ENCODE results near the gene PGAP1.

PGAP1 gene

DNA sequence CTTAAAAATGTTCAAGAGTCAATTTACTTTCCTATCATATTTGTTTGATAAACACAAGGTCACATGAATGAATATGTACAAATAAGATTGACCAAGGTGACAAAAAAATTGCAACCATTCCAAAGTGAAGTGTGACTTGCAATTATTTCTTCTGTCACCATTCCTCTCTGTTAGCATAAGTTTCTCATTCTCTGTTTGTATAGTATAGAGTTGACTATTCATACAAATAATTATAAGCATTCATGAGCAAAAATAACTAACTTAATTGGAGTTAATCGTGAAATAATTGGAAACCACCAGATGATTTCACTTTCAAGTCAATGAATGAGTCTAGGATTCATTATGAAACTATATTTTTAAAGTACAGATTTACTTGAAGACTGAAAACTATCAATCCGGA is 42.1 kb downstream of the PGAP1 start:
- no peak for DNase-seq

DNA sequence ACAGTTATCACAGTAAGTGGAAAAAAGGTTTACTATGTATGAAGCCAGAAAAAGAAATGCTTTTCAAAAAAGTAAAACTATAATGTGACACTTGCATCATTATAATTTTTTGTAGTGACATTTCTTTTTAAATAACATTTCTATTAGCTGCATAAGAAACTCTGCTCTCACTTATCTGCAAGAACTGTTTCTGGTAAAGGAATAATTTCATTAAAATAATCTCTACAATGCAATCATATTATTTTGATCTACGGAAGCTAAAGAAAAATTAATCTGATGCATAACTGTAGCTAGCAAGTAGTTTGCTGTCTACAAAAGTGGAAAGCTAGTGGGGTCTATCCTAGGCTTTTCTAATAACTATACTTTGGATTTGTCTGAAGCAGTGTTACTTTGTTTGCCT is 50.1 kb downstream of the PGAP1 start:
- no peak for DNase-seq

DNA sequence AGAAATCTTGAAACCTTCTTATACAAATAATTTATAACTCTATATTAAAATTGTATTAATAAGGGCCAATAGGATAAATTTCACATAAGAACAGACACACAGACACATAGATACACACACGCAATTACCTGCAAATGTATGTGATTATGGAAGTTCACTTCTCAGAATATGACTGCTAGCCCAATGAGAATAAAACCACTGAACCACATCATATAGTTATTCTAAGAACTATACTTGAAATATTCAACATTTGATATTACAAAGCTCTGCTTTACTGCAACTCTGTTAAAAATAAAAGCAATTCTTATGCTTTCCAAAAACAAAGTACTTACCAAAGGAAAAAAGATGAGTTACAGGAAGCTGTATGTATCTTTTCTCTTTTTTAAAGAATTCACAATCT is 51.1 kb downstream of the PGAP1 start:
- DNase-seq = no peak

DNA sequence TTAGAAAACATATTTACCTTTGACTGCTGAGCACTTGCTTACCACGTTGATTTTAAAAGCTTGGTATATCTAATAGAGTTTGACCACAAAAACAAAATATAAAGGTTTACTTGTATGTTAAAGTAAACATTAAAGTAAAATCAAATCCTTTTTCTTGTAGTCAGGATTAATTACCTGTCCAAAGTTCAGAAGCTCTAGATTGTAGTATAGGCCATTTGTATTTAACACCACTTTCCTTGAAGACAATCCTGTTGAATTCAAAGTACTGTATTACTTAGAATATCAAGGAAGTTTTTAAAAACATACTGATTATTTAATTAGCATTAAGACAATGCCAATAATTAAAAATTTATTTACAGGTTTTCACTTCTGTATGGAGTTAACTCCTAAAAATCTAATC is 53.0 kb downstream of the PGAP1 start:
- DNase-seq = no peak

DNA sequence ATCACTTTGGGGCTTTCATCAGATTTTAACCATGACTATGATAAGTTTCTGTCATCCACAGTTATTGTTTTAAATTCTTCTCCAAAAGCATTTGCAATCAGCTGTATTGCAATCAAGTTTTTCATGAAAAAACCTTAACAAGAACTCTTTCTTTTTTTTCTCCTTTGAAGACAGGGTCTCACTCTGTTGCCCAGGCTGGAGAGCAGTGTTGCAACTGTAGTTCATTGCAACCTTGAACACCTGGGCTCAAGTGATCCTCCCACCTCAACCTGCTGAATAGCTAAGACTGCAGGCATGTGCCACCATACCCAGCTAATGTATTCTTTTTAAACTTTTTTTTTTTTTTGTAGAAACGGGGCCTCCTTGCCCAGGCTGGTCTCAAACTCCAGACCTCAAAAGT is 71.9 kb downstream of the PGAP1 start:
- no peak for DNase-seq

DNA sequence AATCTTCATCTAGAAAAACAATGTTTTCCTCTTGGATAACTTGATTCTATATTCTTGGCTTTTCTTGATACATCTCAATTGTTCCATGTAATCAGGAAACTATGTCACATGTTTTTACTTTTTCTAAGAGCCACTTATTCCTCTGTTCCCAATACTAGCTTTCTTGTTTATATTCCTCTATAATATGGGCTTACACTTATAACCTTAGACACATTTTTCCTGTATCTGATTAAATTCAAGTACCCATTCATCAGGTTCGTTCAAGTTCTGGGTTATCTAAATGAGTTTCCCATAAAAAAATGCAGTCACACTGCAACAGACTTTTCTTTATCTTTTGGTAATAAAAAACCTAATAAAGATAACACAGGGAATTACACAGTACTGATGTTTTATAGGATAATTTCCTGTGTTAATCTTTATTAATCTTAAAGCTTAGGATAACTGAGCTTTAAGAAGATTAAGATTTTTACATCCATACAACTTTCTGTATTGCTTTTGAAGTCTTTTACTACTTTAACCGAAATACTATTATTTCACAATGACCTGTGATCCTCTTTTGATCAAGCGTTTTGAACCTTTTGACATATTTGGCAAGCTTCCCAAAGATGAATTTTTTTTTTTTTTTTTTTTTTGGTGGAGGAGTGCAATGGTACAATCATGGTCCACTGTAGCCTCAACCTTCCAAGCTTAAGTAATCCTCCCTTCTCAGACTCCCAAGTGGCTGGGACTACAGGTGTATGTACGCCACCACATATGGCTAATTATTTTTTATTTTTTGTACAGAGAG is 73.0 kb downstream of the PGAP1 start:
- no peak for DNase-seq

DNA sequence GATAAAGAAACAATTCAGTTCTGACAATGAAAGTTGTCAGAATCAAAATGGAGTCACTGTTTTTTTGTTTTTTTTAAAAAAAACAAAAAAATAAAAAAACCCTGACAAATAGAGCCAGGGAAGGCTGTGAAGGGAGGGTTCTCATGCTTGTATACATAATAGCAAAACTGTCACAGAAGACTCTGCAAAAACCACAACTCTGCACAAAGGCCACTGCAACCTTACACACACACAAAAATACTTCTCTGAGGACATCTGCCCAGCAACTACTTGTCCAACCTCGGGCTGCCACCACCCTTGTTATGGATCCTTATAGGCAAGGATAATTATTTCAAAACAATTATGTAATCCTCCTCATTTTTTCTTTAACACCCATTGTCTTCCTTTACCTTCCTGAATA is 75.4 kb downstream of the PGAP1 start:
- no peak for DNase-seq

DNA sequence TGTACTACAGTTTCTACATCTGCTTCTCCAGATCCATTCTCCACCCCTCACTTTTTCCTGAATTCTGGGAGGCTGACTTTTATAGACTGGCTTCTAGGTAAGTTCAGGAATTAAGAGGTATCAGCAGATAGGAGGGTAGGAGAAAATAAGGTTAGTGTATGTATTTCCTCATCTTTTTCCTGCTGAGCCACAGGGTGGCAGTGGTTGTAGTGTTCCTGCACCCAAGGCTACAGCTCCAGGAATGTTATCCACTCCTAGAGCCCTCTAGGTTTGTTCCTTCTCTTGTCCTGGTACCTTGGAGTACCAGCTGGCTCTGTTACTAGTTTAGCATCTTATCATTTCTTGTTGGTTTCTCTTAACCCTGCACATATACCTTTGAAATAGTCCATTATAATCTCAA is 76.6 kb downstream of the PGAP1 start:
- DNase-seq = peak; percentile 44

DNA sequence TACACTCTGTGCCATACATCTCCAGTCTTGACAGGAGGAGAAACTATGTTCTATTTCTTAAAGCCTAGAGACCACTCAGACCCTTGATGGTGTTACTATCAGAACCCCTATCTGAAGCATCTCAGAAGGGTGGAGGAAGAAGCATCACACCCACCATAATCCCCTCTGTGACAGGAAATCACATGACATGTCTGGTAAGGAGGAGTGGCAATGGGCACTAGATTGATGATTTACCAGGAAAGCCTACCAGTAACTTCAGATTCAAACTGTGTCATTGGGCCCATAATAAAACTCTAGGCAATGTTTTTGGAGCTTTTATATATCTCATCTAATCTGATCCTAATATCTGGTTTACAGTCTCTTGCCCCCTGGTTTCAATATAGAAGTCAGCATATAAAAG is 80.2 kb downstream of the PGAP1 start:
- DNase-seq = no peak

DNA sequence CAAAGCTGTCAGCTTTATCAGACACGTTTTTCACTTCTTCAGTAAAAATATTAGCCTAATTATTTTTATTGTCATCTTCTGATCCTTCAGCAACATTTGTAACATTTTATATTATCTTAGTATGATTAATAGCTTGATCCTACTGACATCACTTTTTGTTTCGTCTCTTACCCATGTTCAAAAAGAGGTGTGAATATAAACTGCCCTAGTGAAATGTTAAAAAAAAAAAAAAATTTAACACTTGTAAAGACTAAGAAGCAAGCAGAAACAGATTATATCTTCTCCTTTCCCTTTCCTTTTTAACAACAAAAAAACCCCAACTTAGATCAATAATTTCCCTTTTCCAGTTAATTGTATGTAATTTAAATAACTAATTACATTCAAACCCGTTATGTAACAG is 81.1 kb downstream of the PGAP1 start:
- no peak for DNase-seq

DNA sequence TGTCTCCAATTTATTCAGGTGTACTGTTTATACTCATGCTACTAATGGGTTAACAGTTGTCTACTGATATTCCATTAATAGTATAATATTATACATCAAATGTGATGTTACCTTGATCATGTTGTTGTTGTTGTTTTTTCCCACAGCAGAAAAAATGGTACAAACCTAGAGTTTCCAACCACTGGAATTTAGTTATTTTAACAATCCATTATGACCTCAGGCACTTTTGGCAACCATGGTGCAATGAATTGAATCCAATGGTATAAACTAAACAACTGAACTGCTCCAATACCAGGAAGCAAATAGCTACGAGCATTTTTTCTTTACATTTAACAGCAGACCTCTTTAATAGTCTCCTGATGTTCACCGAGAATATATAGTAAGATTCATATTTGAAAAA is 86.3 kb downstream of the PGAP1 start:
- DNase-seq = no peak

DNA sequence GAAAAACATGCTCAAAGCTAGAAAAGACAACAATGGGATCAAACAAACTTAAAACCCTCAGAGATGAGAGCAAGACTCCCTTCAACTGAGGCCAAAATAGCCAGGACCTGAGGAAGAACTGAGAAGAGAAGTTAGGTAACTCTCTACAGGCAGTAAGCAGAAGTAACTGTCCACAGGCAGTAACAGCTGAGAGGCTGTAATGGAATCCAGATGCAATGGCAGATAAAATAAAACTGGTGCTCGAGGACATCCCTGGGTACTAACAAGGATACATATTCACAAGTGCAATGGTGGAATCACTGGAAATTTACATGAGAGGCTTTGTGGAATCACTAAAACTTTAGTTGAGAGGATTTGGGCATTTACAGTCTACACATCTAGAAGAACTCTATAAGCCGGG is 86.9 kb downstream of the PGAP1 start:
- DNase-seq = no peak

DNA sequence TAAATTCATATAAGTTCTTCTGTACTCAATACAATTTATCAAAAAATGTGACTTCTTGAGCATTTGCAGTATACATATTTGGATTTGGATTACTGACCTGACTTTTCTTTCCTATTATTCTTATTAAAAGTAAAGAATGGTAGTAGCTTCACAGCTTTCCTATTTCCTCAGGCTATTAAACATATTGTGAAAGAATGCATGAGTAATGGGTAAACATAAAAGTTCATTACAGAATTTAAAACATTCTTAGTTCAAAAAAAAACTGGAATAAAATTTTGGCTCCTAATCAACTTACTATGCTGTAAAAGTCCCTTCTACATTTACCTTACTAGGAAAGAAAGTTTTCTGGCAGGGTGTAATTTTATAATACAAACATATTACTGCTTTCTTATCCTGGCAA is 90.1 kb downstream of the PGAP1 start:
- peak; percentile 38 for DNase-seq

DNA sequence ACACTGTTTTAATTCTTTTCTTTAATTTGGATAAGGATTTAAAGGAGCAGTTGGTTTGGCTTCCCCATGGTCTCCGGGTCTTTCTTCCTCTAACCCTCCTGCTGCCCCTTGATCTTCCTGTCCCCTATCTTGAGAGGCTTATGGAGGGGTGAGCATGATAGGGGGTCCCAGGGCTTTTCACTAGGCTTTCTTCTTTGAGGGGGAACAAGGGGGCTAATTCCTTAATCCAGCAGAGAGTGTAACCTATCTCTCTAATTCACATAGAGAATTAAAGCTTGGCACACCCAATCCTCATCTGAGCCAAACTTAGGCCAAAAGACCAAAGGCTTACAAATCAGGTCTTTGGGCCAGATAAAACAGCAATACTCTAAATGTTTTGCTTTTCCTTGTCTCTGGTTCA is 95.8 kb downstream of the PGAP1 start:
- no peak for DNase-seq

DNA sequence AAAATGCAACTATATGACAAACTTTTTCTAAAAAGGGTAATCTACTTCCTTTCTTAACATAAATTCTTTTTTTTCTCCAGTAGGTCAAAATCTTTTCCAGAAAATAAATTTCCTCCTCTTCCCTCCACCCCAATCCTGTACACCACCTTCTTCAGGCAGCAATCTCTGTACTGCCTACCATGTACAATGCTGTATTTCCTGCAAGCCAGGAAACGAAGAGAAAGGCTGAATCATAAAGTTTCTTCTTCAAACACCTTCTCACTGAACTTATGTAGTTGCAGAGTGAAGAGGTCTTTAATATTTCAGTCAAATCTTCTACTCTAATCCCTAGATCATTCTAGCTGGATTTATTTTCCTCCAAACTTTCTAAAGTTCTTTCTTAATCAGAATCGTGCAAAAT is 99.2 kb downstream of the PGAP1 start:
- DNase-seq = no peak

DNA sequence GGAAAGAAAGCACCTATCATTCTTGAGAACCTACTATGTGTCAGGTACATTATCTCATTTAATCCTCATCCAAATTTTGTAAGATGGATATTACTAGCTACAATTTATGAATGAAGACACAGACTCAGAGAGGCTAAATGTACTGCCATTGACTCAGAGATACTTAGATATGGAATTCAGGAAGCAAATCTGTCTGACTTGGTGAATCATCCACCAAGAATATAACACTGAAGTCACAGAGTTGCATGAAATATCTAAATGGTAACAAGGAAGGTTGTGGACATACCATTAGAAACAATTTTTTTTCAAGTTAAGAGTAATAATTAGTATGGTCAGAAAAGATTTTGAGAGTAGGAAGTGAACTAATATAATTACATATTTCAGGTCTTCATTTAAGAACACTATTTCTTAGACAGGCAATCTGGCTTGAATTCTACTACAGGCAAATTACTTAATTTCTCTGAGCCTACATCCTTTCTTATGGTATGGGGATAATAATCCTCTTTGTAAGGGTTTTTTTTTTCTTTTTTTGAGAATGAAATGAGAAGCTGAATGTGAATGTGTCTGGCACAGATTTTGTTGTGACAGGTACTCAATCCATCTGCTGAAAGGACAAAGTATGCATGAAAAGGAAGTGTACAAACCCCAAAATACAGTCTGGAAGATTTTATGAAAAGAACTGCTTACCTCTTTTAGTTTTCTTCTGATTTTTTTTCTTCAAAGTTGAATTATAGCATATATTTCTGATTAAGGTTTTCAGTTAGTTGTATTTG is 102.6 kb downstream of the PGAP1 start:
- DNase-seq = peak; percentile 91

DNA sequence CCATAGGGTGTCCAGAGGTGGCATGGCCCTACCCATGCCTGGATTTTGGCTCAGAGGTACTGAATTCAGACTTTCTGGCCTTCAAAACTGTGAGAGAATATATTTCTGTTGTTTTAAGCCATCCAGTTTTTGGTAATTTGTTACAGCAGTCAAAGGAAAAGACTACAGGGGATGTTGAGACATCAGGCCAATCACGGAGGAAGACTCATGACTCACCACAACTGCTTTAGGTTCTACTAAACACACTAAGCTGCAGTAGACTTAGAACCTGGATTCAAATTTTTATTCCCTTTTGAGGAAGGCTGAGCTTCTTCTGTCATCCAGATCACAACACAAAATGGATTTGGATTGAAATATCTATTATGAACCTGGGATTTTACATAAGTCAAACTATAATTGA is 105.3 kb downstream of the PGAP1 start:
- DNase-seq = peak; percentile 47

DNA sequence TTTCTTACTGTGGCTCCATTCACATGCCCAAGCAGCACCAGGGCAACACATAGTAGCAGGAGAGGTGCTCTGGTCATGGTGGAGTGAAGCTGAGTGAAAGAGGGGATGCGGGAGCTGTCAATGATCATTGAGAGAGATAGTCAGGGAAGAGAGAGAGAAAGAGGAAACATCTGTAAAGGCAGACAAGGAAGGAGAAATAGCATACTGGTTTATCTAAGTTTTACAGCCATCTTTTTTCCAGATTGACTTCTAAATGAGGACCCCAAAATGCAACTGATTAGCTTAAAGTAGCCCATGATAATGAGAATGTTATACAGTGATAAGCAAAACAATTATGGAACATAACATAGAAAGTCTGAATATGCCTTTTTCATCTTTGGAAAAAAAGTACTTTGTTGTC is 117.2 kb downstream of the PGAP1 start, which contains the start of gene C2orf66:
TSS of gene C2orf66 (minus strand) at position 96 of the 400 bp plus-strand sequence. CDS start at position 77, 19 bp downstream.
- DNase-seq = no peak

DNA sequence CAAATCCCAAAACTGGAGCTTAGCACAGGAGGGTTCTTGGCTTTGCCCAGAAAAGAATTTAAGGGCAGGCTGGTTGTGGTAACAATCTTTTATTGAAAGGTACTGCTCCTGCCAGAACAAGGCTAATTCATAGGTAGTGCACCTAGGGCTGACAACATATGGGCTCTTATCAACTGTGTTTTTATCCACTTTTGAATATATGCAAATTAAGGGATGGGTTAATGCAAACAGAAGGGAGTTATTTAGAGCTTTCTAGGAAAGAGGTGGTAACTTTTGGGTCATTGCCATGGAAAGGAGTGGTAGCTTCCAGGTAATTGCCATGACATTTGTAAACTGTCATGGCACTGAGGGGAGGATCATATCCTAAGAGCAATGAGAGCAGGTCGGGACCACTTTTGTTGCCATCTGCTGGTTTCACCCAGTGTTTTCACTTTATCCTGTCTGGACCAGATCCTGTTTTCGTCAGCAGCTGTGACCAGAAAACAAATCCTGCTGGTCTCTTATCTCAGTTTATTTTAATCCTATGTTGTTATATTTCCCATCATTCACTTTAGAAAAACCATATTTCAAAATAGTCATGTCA is 118.3 kb downstream of the PGAP1 start:
- no peak for DNase-seq

DNA sequence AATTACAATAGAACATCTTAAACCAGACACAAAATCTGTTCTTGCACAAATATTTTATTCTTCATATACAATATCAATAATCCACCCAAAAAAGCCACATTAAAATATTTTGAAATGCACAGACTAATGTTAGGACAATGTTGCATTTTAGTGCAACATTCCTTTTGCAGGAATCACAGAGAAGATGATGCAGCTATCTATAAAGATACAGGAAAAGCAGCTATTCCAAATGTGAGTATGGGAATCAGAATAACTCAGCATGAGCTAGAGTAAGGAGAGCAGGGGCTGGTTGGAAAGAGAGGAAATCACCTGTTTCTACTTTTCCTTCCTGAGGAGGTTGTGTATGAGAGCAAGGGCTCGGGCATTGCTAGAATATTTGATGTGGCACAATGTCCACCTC is 122.1 kb downstream of the PGAP1 start:
- DNase-seq = peak; percentile 50

DNA sequence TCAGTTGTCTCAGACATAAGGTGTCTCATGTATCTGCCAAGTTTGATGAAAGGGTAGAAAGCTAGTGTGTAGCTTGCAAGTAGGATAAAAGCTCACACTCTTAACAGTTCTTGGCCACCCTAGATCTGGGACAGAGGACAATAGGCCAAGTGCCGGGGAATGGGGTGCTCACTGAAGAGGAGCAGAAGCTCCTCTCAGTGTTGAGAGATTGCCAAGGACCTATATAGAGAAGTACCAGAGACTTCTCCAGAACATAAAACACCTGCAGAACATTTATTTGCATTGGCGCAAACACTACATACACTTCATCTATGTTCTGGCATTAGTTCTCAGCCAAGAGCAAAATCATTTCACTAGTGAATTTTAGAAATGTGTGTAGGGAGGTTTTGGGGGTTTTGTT is 124.1 kb downstream of the PGAP1 start:
- DNase-seq = no peak

DNA sequence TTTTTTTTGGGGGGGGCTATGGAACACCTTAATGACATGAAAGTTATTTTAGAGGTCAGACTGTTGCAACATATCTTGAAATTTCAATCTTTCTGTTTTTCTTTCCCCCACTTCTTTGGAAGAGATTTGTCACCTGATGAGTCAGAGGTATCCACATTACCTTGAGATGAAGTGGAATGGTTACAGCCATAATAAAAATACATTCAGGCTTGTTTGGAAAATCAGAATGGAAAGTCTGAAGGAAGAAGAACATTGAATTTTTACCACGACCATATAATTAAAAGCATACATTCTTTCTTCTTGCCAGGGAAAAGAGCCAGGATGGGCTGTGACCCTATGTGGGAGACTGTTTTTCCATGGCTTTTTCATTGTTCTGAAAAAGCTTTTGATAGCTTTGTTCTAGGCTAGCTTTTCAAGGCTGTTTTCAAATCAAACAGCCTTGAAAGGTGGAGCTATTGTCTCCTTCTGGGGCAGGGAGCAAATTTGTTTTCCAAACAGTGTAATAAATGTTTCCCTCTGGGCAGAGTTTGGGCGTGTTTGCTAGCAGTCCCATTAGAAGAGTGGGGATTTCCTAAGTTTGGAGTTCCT is 124.7 kb downstream of the PGAP1 start:
- peak; percentile 31 for DNase-seq

DNA sequence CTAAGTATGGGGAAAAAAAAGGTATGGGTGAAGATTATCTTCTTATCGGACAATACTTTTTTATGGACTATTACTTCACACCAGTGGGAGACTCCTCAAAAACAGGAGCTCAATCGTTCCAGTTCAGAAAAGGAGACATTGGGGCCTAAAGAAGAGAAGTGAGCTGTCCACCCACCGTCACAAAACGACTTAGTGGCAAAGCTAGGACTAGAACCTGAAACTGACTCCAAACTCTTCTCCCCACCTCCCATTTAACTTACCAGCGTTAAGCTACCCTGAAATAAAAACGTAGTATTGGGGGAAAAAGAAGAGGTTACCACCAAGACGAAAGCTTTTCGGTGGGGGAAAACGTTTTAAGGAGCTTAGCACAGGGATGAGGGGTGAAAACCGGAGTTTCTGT is 127.5 kb downstream of the PGAP1 start:
- peak; percentile 12 for DNase-seq

All from fibroblast of skin of back (primary cell).